NCI-H2081 (cell line): Measurements from ENCODE around the gene CERT1.
"Not testable (repeated sequence)": the region's sequence is repeated elsewhere in the genome, so short reads cannot be mapped to it uniquely, and the experiment has no call there.

ENCODE experiments used
- DNase-seq, 2 experiments: peaks; one replicate each; lab custom pipeline; 2025; lab: John Stamatoyannopoulos, UW

The CERT1 gene

GRCh38 chr5:75524071-75524470, 12.6 kb upstream of the CERT1 start:
- no peak for DNase-seq

DNA sequence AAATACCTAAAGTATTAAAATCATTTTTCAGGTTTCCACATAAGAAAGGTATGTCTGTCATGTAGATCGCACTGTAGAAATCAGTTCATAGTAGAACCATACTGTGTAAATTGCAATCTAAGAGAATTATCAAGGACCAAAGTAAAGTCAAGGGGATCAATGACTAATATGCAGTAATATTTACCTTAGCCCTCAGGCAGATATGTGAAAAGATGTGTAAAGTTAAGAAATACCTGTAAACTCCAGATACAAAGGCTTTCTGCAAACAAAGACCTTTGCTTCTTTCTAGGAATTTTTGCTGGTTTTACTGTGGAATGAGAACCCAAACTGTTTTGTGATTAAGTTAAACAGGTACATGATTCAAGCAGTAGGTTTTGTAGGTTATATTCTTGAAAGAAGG, 11.8 kb upstream of the CERT1 start:
- DNase-seq: no peak

DNA sequence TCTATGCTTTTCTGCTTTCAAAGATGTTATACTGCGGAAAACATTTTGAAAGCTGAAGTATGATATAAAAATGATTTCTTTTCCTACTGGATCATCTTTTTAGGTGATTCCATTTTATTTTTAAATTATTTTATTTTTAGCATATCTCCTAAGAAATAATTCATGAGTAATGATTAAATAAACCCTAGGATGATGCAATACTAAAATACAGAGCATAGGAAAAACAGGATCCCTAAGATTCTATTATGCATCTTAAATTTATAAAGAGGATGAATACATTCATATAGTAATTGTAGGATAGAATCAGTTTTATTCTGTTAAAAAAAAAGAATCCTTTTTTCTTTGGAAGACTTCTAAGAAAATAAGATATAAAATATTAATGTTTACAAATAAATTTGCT, 11.1 kb upstream of the CERT1 start:
- no peak for DNase-seq

DNA sequence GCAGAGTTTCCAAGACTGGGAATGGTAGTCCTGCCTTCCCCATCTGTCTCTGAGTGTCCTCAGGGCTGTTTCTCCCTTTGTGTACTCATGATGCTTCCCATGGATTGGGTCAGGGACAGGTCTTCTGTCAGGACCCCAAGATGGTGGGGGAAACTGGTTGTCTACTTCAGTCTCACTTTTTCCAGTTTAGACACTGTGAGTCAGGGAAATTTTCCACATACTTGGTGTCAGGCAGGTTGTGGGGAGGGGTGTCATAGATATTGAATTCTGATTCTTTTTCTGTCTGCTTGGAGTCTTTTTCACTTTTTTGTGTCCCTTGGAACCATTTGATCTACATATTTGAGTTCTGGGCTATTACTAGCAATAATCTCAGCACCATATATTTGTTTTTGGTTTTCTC, 10.6 kb upstream of the CERT1 start:
- no peak for DNase-seq

- no peak for DNase-seq
These were observed 9.8 kb upstream of the CERT1 start for GRCh38 chr5:75521195-75521594.

- DNase-seq: no peak
These were observed 8.3 kb upstream of the CERT1 start for GRCh38 chr5:75519761-75520160.

- DNase-seq: no peak
These were observed 2.9 kb upstream of the CERT1 start for GRCh38 chr5:75514323-75514722.

DNA sequence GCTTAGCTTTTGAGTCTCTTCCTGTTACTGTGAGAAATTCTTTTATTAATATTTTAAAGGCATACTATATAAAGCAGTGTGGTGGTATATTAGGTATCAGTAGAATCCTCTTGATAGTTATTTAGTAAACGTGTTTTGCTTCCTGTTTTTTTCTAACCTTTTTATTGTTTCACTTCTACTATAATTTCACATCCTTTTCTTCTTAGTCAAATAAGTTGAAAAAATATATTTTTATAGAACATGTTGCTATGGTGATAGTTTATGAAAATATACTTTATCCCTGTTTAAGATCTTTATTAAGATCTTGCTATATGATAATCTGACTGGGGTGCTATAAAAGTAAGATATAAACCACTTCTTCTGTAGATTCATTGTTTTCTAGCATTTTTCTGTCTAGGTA, 2.4 kb upstream of the CERT1 start:
- DNase-seq: no peak

DNA sequence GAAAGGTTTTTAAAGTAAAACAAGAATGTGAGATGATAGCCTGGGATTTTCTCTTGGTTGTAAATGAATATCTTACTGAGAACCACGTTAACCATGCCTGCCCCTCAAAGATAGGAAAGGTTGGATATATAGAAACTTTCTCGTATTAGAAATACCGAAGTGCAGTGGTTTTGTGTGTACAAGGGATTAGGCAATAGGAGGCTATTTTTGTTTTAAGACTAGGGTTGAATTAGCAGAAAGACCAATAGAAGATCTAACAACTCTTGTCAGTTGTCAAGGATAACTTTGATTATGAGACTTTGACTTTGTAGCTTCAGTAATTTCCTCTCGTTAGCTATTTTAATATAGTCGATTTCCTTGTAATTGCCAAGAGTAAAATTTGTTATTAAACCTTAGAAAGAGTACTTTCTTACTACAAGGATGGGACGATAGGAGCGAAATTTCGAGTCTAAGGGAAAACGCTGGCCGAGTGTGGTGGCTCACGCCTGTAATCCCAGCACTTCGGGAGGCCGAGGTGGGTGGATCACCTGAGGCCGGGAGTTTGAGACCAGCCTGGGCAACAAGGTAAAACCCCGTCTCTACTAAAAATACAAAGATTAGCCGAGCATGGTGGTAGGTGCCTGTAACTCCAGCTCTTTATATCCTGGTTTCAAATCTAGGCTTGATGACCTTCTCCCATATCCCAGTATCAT, 1.1 kb upstream of the CERT1 start:
- DNase-seq: peak in 1 of 2 experiments; percentile 36

DNA sequence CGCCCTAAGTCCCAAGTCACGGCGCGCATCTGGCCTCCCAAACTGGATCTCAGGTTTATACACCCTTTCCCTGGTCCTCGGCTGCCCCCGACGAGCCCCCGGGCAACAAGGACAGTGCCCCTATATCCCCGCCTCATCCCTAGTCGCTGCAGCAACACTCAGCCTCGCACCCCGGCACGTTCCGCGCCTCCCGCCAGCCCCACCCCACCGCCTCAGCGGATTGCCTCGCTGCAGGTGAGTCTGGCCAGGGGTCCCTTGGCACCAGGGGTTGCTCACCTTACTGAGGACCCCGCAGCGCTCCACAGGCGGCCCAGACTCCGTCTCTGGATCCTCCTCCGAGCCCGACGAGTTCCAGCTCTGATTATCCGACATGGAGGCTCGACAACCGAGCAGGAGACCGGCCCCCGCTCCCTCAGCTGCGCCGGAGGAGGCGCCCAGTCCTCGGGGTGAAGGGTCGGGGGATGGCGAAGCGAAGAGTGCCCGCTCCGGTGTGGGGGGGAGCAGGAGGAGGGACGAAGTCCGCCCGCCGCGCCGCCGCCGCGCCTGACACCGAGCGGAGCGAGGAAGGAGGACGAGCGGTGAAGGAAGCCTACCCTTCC, 494 bp downstream of the CERT1 start:
- peak; percentile 1 to 19 for DNase-seq

DNA sequence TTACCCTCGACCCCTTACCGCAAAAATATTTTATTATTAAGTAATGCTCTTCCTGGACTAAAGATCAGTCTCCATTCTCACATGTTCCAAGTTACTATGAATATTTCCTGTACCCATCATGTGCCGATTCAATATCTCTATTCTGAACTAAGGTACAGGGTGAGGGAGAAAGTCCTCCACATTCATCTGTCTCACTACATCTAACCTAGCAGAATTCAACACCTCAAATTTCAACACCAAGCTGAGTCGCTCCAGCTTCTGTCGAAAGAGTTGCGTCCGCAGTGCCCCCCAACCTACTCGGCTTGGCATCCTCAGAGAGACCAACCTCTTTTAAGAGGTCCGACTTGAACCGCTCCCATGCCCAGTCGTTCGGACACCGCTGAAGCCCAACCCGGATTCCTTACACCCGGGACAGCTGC, 1.0 kb downstream of the CERT1 start:
- no peak for DNase-seq

DNA sequence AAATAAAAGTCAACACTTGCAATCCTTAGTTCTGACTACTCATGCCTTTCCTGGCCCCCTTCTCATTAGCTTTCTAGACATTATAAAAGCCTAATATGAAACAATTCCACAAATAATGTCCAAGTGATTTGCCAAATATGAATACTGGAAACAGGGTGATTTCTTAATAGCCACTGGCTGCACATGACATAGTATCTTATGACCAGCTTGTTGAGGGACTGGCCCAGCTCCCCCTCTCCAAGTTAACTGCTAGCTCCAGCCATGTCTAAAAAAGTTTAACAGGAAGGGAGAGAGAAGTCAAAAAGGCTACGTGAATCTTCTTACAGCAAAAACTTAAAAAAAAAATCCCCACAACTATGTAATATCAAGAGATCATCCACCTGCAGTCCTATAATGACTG, 1.5 kb downstream of the CERT1 start:
- DNase-seq: no peak

DNA sequence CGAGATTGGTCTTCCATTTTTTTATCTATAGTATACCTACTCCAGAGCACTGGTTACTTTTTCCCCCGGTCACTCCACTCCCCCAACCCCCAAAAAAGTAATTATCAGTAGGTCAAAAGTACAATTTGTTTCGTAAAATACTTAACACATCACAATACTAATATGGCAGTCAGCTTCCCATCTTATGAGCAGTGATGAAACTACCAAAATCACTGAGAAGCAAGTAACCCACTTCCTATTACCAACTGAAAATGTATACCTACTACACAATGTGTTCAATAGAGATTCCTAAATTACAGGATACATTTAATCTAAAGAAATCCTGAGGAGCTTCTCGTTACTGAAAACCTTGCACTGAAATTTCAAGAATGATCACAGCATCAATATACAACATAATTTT, 1.9 kb downstream of the CERT1 start:
- DNase-seq: no peak

- DNase-seq: no peak
These were observed 3.6 kb downstream of the CERT1 start for GRCh38 chr5:75507841-75508240.

GRCh38 chr5:75505112-75505511, 6.3 kb downstream of the CERT1 start:
- DNase-seq: not testable (repeated sequence)

DNA sequence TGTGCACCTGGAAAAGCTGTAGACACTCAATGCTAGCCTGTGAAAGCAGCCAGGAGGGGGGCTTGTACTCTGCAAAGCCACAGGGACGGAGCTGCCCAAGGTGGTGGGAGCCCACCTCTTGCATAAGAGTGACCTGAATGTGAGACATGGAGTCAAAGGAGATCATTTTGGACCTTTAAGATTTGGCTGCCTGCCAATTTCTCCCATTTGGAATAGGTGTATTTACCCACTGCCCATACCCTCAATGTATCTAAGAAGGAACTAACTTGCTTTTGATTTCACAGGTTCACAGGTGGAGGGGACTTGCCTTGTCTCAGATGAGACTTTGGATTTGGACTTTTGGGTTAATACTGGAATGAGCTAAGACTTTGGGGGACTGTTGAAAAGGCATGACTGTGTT, 12.6 kb downstream of the CERT1 start:
- not testable (repeated sequence) for DNase-seq

DNA sequence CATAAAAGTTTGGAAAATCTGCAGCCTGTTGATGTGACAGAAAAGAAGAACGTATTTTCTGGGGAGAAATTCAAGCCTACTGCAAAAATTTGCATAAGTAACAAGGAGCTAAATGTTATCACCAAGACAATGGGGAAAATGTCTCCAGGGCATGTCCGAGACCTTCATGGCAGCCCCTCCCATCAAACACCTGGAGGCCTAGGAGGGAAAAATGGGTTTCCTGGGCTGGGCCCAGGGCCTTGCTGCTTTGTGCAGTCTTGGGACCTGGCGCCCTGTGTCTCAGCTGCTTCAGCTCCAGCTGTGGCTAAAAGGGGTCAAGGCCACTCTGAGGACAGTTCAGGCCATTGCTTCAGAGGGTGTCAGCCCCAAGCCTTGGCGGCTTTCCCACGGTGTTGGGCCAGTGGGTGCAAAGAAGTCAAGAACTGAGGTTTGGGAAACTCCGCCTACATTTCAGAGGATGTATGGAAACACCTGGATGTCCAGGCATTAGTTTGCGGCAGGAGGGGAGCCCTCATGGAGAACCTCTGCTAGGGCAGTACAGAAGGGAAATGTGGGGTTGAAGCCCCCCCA, 13.1 kb downstream of the CERT1 start:
- DNase-seq: no peak

DNA sequence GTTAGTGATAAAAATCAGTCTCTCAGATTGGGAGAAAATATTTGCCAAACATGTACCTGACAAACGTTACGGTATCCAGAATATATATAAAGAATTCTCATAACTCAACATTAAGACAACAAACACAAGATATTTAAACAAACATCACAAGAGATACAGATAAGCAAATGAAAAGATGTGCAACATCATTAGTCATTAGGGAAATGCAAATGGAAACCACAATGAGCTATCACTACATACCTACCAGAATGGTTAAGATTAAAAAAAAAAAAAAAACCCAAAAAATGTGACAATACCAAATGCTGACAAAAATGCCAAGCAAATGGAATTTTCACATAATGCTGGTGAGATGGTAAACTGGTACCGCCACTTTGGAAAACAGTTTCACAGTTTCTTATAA, 15.4 kb downstream of the CERT1 start:
- DNase-seq: no peak

GRCh38 chr5:75491621-75492020, 19.8 kb downstream of the CERT1 start:
- no peak for DNase-seq

DNA sequence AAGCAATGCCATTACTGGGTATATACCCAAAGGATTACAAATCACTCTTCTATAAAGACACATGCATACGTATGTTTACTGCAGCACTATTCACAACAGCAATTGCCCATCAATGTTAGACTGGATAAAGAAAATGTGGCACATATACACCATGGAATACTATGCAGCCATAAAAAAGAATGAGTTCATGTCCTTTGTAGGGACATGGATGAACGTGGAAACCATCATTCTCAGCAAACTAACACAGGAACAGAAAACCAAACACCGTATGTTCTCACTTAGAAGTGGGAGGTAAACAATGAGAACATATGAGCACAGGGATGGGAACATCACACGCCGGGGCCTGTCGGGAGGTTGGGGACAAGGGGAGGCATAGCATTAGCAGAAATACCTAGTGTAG, 21.6 kb downstream of the CERT1 start:
- DNase-seq: not testable (repeated sequence)

DNA sequence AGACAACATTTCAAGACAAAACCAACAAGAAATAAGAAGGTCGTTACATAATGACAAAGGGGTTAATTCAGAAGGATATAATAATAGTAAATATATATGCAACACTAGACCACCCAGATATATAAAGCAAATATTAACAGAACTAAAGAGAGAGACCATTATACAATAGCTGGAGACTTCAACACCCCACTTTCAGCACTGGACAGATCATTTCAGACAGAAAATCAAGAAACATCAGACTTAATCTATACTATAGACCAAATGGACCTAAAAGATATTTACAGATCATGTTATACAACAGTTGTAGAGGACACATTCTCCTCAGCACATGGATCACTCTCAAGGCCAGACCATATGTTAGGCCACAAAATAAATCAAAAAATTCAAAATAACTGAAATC, 26.8 kb downstream of the CERT1 start:
- no peak for DNase-seq

DNA sequence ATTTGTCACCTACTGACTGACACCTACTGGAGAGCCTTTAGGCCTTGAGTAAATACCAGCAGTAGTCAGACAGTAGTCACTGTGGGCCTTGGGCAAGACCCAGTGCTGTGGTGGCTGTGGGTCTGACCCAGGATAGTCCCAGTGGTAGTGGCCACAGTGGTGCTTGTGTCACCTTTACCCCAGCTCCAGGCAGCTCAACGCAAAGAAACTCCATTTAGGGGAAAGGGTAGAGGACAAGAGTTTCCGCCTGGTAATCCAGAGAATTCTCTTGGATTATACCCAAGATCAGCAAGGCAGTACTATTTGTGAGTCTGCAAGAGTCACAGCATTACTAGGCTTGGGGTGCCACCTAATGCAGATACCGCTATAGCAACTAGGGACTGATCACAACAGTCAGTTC, 28.9 kb downstream of the CERT1 start:
- no peak for DNase-seq

DNA sequence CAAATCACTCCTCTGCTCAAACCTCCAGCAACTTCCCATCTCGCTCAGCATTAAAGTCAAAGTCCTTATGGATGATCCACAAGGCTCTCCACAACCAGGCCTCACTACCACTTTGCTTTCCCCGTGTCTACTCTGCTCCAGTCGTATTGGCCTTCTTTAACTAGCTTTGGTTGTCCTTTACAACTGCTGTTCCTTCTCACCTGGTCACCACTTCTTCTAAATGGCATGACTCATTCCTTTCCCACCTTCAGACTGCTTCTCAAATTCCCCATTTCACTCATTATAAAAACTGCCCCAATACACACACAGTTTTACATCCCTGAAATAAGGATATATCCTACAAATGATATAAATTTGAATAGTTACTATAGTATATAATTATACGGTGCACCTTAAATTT, 30.4 kb downstream of the CERT1 start:
- DNase-seq: no peak

DNA sequence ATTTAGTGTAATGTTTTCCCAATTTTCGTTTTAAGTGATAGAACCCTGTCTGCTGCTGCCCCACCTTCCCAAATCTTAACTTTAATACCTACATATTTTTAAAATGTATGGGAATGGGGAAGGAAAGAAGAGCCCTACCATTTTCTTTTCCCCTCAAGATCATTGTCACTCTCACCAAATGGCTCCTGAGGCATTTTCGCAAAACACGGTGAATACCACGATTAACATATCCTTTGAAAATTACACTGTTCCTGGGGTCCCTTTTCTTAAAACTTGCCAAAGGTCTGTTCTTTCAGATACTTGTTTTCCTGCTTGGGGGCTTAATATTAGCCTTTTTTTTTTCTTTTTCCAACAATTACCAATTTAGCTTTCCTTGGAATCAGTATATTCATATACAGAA, 36.1 kb downstream of the CERT1 start:
- DNase-seq: no peak
